PC-3 (cell line): ENCODE measurements around the gene PCSK2. TPM values are rescaled to one million over a fixed set of nuclear protein-coding genes. Genes with fewer than 3 reads are reported as not detected.

Experiments
- ATAC-seq: fragments of 200-7000 bp; cut with Tn5 transposase; 2 replicates; pipeline ENCODE4 v1.9.1; 2020; ENCODE audit warnings: mild to moderate bottlenecking, moderate library complexity
- BruUV-seq: library from RNA; stranded (reverse); fragments of 400-500 nt; replicated peaks from 2 replicates; lab custom pipeline; 2021; lab: Mats Ljungman, UMichigan
- CTCF ChIA-PET: fragments of 300-600 bp; sonication (Branson Sonifier 250); formaldehyde crosslinking; loops from one replicate; lab custom pipeline; 2022; ENCODE audit warnings: antibody characterized with exemption; lab: Charles Lee
- POLR2A ChIA-PET: fragments of 300-600 bp; sonication (Branson Sonifier 250); formaldehyde crosslinking; loops from one replicate; lab custom pipeline; 2022; ENCODE audit warnings: antibody characterized with exemption; ENCODE audit not compliant: unreplicated experiment; lab: Charles Lee
- DNase-seq: peaks from one replicate; pipeline ENCODE4 v3.0.0-alpha.2; 2015
- H2AFZ ChIP-seq: fragments of 300-600 bp; sonication (generic); 2 replicates; pipeline ENCODE4 v1.6.0; 2016; ENCODE audit warnings: antibody characterized with exemption, low read length
- H3F3A ChIP-seq: fragments of 300-600 bp; sonication (generic); one replicate; pipeline ENCODE4 v1.6.0; 2017; ENCODE audit warnings: antibody characterized with exemption, low read length, control low read depth, mild to moderate bottlenecking; ENCODE audit not compliant: unreplicated experiment
- H3K27ac ChIP-seq: fragments of 300-600 bp; sonication (generic); 2 replicates; pipeline ENCODE4 v1.5.1; 2016; ENCODE audit warnings: mild to moderate bottlenecking, low read length
- H3K27me3 ChIP-seq: fragments of 300-600 bp; sonication (generic); 2 replicates; pipeline ENCODE4 v1.6.1; 2016; ENCODE audit warnings: low read length, mixed read lengths
- H3K36me3 ChIP-seq: fragments of 300-600 bp; sonication (generic); 2 replicates; pipeline ENCODE4 v1.6.1; 2016; ENCODE audit warnings: low read depth, mixed run types, low read length, mixed read lengths
- H3K4me1 ChIP-seq: fragments of 300-600 bp; sonication (generic); 2 replicates; pipeline ENCODE4 v1.5.1; 2016; ENCODE audit warnings: low read length; ENCODE audit not compliant: insufficient read depth
- H3K4me2 ChIP-seq: fragments of 300-600 bp; sonication (generic); 2 replicates; pipeline ENCODE4 v1.6.0; 2016; ENCODE audit warnings: low read length
- H3K4me3 ChIP-seq: fragments of 300-600 bp; sonication (generic); 2 replicates; pipeline ENCODE4 v1.5.1; 2016; ENCODE audit warnings: mild to moderate bottlenecking, low read length, mixed read lengths
- H3K79me2 ChIP-seq: fragments of 300-600 bp; sonication (generic); 2 replicates; pipeline ENCODE4 v1.6.1; 2017; ENCODE audit warnings: low read length, mixed read lengths
- H3K9ac ChIP-seq: fragments of 300-600 bp; sonication (generic); 2 replicates; pipeline ENCODE4 v1.6.0; 2016; ENCODE audit warnings: mild to moderate bottlenecking, low read length
- H3K9me2 ChIP-seq: fragments of 300-600 bp; sonication (generic); replicated peaks from 2 replicates; pipeline ENCODE4 v1.6.1; 2016; ENCODE audit warnings: mixed run types, low read length, mixed read lengths
- H3K9me3 ChIP-seq: fragments of 300-600 bp; sonication (generic); 2 replicates; pipeline ENCODE4 v1.6.1; 2016; ENCODE audit warnings: low read length, mixed read lengths
- H4K20me1 ChIP-seq: fragments of 300-600 bp; sonication (generic); 2 replicates; pipeline ENCODE4 v1.6.1; 2016; ENCODE audit warnings: low read length, mixed read lengths
- EZH2 ChIP-seq: fragments of 300-600 bp; sonication (generic); IDR thresholded peaks from one replicate; pipeline ENCODE4 v1.6.1; 2017; ENCODE audit warnings: antibody characterized with exemption, mild to moderate bottlenecking, low read length; ENCODE audit not compliant: unreplicated experiment
- EZH2phosphoT487 ChIP-seq: fragments of 300-600 bp; sonication (generic); IDR thresholded peaks from 2 replicates; pipeline ENCODE4 v1.6.1; 2018; ENCODE audit warnings: mild to moderate bottlenecking, antibody characterized with exemption, low read length, borderline replicate concordance
- intact Hi-C: fragments of 100-400 bp; cut with micrococcal nuclease; formaldehyde crosslinking; loops from 2 replicates; pipeline ENCODE4 v1.9.0; 2023
- total RNA-seq: library from RNA; depleted of rRNA; stranded (reverse); fragments of >200 nt; gene quantifications from 2 replicates; pipeline ENCODE4 v1.2.3, GENCODE V29; 2014
- TF ChIP-seq, protein P1 (sequence below): fragments of 300-600 bp; sonication (generic); conservative IDR thresholded peaks from 2 replicates; pipeline ENCODE4 v1.5.1; 2017; ENCODE audit warnings: antibody characterized with exemption, low read depth, mild to moderate bottlenecking, low read length

Gene PCSK2
- total RNA-seq, 1 experiment from 2014 or later, result not detected

DNA sequence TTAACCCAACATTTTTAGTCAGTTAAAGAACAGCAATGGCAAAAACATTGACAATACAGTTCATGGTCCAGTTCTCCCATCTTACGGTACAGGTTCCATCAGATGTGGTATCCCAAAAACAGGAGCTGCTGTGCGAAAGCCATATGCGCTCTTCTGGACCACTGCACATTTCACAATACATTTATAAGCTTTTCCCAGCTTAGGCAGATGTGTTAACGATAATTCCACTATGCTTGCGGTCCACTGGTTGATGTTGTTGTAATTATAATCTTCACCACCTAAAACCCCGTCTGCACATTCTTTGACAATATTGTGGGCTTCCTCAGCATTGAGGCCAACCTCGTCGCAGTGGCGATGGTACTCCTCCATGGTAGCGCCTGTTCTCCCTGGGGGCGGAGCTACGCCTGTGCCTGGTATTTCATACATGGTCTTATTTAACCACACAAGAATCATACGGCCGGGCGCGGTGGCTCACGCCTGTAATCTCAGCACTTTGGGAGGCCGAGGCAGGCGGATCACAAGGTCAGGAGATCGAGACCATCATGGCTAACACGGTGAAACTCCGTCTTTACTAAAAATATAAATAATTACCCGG lies 252.3 kb downstream of the PCSK2 start:
- Histone ChIP-seq H3K36me3 (no peaks in the 10 kb centered on the region), H3K27me3 (peaks cover 59% of the 10 kb centered on the region), H3K4me1 (no peaks in the 10 kb centered on the region), H3K9ac (no peak overlapping the region), H3K4me2 (no peak overlapping the region), H3F3A (no peaks in the 10 kb centered on the region), H3K9me2 (no peaks in the 10 kb centered on the region), H3K79me2 (no peaks in the 10 kb centered on the region), H3K4me3 (no peak overlapping the region), H3K27ac (no peak overlapping the region), H4K20me1 (no peaks in the 10 kb centered on the region), H2AFZ (no peak overlapping the region), H3K9me3 (no peaks in the 10 kb centered on the region)
- ChIA-PET POLR2A (interaction anchor here (0.6 kb wide), 1 partner anchor 12 kb away, joined by 3 read pairs; no protein-coding TSS in a partner anchor), CTCF (no interaction called here)
- no TSS peak for BruUV-seq
- no peak for TF ChIP-seq EZH2
- no peak for TF ChIP-seq EZH2phosphoT487
- TF ChIP-seq, protein P1, sequence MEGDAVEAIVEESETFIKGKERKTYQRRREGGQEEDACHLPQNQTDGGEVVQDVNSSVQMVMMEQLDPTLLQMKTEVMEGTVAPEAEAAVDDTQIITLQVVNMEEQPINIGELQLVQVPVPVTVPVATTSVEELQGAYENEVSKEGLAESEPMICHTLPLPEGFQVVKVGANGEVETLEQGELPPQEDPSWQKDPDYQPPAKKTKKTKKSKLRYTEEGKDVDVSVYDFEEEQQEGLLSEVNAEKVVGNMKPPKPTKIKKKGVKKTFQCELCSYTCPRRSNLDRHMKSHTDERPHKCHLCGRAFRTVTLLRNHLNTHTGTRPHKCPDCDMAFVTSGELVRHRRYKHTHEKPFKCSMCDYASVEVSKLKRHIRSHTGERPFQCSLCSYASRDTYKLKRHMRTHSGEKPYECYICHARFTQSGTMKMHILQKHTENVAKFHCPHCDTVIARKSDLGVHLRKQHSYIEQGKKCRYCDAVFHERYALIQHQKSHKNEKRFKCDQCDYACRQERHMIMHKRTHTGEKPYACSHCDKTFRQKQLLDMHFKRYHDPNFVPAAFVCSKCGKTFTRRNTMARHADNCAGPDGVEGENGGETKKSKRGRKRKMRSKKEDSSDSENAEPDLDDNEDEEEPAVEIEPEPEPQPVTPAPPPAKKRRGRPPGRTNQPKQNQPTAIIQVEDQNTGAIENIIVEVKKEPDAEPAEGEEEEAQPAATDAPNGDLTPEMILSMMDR, result no peak
- intact Hi-C loops, result no loop called here
- ATAC-seq, result no peak
- DNase-seq, result no peak

DNA sequence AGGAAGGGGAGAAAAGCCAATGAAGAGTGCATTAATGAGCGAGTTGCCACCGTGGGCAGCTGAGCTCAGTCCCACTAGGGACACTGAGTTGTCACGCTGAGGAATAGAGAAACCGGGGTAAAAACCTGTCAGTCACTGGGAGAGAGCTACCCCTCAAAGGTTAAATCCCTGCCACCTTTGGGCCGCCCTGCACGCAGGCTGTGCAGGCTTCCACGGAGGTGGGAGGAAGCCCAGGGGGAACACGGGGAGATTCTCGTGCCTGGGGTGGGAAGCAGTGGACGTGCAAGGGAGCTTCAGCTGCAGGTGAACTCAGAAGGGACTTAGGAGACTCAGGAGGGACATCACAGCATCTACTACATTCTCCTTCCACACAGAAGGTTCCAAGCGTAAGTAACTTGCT lies 253.9 kb downstream of the PCSK2 start:
- no peak overlapping the region for H3K4me2 ChIP-seq
- H3K79me2 ChIP-seq, result no peaks in the 10 kb centered on the region
- CTCF ChIA-PET, result no interaction called here
- H2AFZ ChIP-seq, result no peak overlapping the region
- POLR2A ChIA-PET, result no interaction called here
- ATAC-seq (no peak), DNase-seq (no peak)
- no peaks in the 10 kb centered on the region for H3K36me3 ChIP-seq
- H3K27ac ChIP-seq, result no peak overlapping the region
- no TSS peak for BruUV-seq
- intact Hi-C loops, result no loop called here
- no peak overlapping the region for H3K4me3 ChIP-seq
- no peak overlapping the region for H3K9ac ChIP-seq
- H3K27me3 ChIP-seq, result peaks cover 58% of the 10 kb centered on the region
- no peaks in the 10 kb centered on the region for H3F3A ChIP-seq
- H3K9me3 ChIP-seq, result no peaks in the 10 kb centered on the region
- TF ChIP-seq EZH2 (no peak), EZH2phosphoT487 (no peak)
- TF ChIP-seq, protein P1, result no peak
- H4K20me1 ChIP-seq, result no peaks in the 10 kb centered on the region
- no peaks in the 10 kb centered on the region for H3K4me1 ChIP-seq
- H3K9me2 ChIP-seq, result no peaks in the 10 kb centered on the region

DNA sequence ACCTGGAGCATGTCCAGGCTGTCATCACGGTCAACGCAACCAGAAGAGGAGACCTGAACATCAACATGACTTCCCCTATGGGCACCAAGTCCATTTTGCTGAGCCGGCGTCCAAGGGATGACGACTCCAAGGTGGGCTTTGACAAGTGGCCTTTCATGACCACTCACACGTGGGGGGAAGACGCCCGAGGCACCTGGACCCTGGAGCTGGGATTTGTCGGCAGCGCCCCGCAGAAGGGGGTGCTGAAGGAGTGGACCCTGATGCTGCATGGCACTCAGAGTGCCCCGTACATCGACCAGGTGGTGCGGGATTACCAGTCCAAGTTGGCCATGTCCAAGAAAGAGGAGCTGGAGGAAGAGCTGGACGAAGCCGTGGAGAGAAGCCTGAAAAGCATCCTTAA lies 254.8 kb downstream of the PCSK2 start:
- TF ChIP-seq, protein P1, result no peak
- TF ChIP-seq EZH2phosphoT487 (no peak), EZH2 (no peak)
- Histone ChIP-seq H3K27me3 (peaks cover 60% of the 10 kb centered on the region), H3K27ac (no peak overlapping the region), H3K4me3 (no peak overlapping the region), H3K9ac (no peak overlapping the region), H3F3A (no peaks in the 10 kb centered on the region), H2AFZ (no peak overlapping the region), H3K4me2 (no peak overlapping the region), H3K9me3 (no peaks in the 10 kb centered on the region), H3K36me3 (no peaks in the 10 kb centered on the region), H3K79me2 (no peaks in the 10 kb centered on the region), H3K9me2 (no peaks in the 10 kb centered on the region), H4K20me1 (no peaks in the 10 kb centered on the region), H3K4me1 (no peaks in the 10 kb centered on the region)
- POLR2A ChIA-PET, result no interaction called here
- intact Hi-C loops, result no loop called here
- ATAC-seq (no peak), DNase-seq (no peak)
- BruUV-seq, result no TSS peak
- CTCF ChIA-PET, result no interaction called here
